Chondrocyte (in vitro differentiated cells): Measurements from ENCODE around the gene PPBP. TPM values are rescaled to one million over a fixed set of nuclear protein-coding genes. Genes with fewer than 3 reads are reported as not detected.

Experiments used
- DNase-seq: peaks from one replicate; pipeline ENCODE4 v3.0.0; 2021; ENCODE audit warnings: mixed read lengths, low spot score
- H3K27ac Mint-ChIP-seq: one replicate; pipeline ENCODE4 v1.8.0; 2021; ENCODE audit warnings: mild to moderate bottlenecking, moderate library complexity, mixed read lengths; ENCODE audit not compliant: unreplicated experiment
- H3K27me3 Mint-ChIP-seq: 2 replicates; pipeline ENCODE4 v1.8.0; 2021; ENCODE audit warnings: low read depth, mixed read lengths
- H3K36me3 Mint-ChIP-seq: 2 replicates; pipeline ENCODE4 v1.8.0; 2021; ENCODE audit warnings: low read depth, mixed read lengths
- H3K4me1 Mint-ChIP-seq: 2 replicates; pipeline ENCODE4 v1.8.0; 2021; ENCODE audit warnings: low read depth, mild to moderate bottlenecking, mixed read lengths
- H3K4me3 Mint-ChIP-seq: one replicate; pipeline ENCODE4 v1.8.0; 2021; ENCODE audit warnings: mild to moderate bottlenecking, moderate library complexity, mixed read lengths; ENCODE audit not compliant: unreplicated experiment
- H3K9me3 Mint-ChIP-seq: 2 replicates; pipeline ENCODE4 v1.8.0; 2021; ENCODE audit warnings: low read depth, mixed read lengths
- total RNA-seq: library from RNA; stranded (reverse); gene quantifications from 3 replicates; pipeline ENCODE4 v1.2.1, GENCODE V29; 2021
- TF ChIP-seq, protein P1 (sequence below): fragments of 200-600 bp; sonication (generic); IDR thresholded peaks from 2 replicates; pipeline ENCODE4 v1.5.0; 2021; ENCODE audit warnings: antibody characterized with exemption, mild to moderate bottlenecking, moderate library complexity

Gene PPBP
- total RNA-seq, 1 donor from 2014 or later = not detected

DNA sequence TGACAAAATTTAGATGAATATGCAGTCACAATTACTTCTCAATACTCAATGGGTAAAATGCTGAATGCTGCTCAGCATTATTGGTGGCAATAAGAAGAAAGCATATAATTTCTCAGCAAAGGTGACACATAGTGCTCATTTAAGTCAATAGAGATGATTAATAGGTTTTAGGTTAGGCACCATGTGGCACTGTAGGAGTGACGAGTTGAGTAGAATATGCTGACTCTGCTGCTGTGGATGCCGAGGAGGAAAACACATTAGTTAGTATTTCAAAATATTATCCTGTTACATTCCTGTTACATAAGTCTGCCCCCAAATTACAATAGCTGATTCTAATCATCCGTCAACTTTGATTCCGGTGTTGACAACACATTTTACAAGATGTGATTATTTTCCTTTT is 24.1 kb upstream of the PPBP start:
- TF ChIP-seq, protein P1, sequence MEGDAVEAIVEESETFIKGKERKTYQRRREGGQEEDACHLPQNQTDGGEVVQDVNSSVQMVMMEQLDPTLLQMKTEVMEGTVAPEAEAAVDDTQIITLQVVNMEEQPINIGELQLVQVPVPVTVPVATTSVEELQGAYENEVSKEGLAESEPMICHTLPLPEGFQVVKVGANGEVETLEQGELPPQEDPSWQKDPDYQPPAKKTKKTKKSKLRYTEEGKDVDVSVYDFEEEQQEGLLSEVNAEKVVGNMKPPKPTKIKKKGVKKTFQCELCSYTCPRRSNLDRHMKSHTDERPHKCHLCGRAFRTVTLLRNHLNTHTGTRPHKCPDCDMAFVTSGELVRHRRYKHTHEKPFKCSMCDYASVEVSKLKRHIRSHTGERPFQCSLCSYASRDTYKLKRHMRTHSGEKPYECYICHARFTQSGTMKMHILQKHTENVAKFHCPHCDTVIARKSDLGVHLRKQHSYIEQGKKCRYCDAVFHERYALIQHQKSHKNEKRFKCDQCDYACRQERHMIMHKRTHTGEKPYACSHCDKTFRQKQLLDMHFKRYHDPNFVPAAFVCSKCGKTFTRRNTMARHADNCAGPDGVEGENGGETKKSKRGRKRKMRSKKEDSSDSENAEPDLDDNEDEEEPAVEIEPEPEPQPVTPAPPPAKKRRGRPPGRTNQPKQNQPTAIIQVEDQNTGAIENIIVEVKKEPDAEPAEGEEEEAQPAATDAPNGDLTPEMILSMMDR = no peak
- no peak for DNase-seq
- Mint-ChIP-seq H3K4me3 (no peak overlapping the region), H3K36me3 (peaks cover 1% of the 10 kb centered on the region), H3K27me3 (peaks cover 33% of the 10 kb centered on the region), H3K9me3 (peaks cover 7% of the 10 kb centered on the region), H3K4me1 (no peaks in the 10 kb centered on the region), H3K27ac (no peak overlapping the region)

GRCh38 chr4:74009307-74009706 is 21.3 kb upstream of the PPBP start:
- H3K9me3 Mint-ChIP-seq = peaks cover 7% of the 10 kb centered on the region
- H3K27ac Mint-ChIP-seq = no peak overlapping the region
- TF ChIP-seq, protein P1 = no peak
- H3K36me3 Mint-ChIP-seq = peaks cover 1% of the 10 kb centered on the region
- H3K4me3 Mint-ChIP-seq = no peak overlapping the region
- peaks cover 20% of the 10 kb centered on the region for H3K27me3 Mint-ChIP-seq
- H3K4me1 Mint-ChIP-seq = peaks cover 11% of the 10 kb centered on the region
- DNase-seq = no peak

GRCh38 chr4:74006009-74006476 is 18.1 kb upstream of the PPBP start:
- H3K27ac Mint-ChIP-seq = no peak overlapping the region
- no peak for DNase-seq

GRCh38 chr4:74005528-74005927 is 17.5 kb upstream of the PPBP start:
- peaks cover 3% of the 10 kb centered on the region for H3K36me3 Mint-ChIP-seq
- H3K27me3 Mint-ChIP-seq = peaks cover 18% of the 10 kb centered on the region
- no peak overlapping the region for H3K27ac Mint-ChIP-seq
- no peak overlapping the region for H3K4me3 Mint-ChIP-seq
- TF ChIP-seq, protein P1 = no peak
- peaks cover 5% of the 10 kb centered on the region for H3K9me3 Mint-ChIP-seq
- DNase-seq = no peak
- H3K4me1 Mint-ChIP-seq = peaks cover 11% of the 10 kb centered on the region

More at GRCh38 chr4:74006009-74006476, 18.1 kb upstream of the PPBP start:
- TF ChIP-seq, protein P1 = no peak
- H3K4me1 Mint-ChIP-seq = peaks cover 11% of the 10 kb centered on the region
- peaks cover 3% of the 10 kb centered on the region for H3K36me3 Mint-ChIP-seq
- no peak overlapping the region for H3K4me3 Mint-ChIP-seq
- peaks cover 22% of the 10 kb centered on the region for H3K27me3 Mint-ChIP-seq
- peaks cover 7% of the 10 kb centered on the region for H3K9me3 Mint-ChIP-seq

DNA sequence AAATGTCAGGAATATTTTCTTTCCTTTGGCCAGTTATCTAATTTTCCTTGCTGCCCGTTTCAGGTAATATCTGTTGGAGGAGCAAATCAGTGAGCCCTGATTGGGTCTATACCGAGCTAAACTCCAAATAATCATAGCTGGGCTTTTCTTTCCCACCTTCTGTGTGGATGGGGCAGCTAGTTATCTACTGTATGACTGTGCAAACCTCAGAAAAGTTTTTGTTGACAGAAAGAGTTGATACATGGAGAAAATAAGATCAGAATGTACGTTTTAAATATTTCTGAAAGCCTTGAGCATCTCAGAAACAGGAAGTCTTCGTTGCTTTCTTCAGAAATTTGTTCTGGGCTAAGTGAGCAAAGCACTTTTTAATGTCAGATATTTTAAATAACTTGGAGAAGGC is 16.7 kb upstream of the PPBP start:
- Mint-ChIP-seq H3K27me3 (peaks cover 23% of the 10 kb centered on the region), H3K4me3 (no peak overlapping the region), H3K27ac (no peak overlapping the region), H3K36me3 (peaks cover 2% of the 10 kb centered on the region), H3K9me3 (peaks cover 3% of the 10 kb centered on the region), H3K4me1 (peaks cover 11% of the 10 kb centered on the region)
- TF ChIP-seq, protein P1 = no peak
- DNase-seq = no peak
